ENCODE data around the gene SAFB.

- TF ChIP-seq CTCF (IDR thresholded peaks at IDR 0.05 in 2 of 3, conservative IDR thresholded peaks at IDR 0.05 in 1 of 3; ENCODE audit: borderline replicate concordance in 1 of 3, insufficient read depth in 1 of 3, low read depth in 2 of 3, low read length in 2 of 3) = no peak
- no peak for TF ChIP-seq POLR2A (IDR thresholded peaks at IDR 0.05; ENCODE audit: borderline replicate concordance, extremely low read depth, insufficient read depth, insufficient read length)
These were observed 32.0 kb downstream of the SAFB start for GRCh38 chr19:5654931-5655330.
